Hepatocyte (in vitro differentiated cells): Measurements from ENCODE around the gene SLC5A10.

Experiments
- EZH2 ChIP-seq: fragments of 200-600 bp; sonication (generic); IDR thresholded peaks from 2 replicates; pipeline ENCODE4 v1.6.1; 2016; ENCODE audit warnings: antibody characterized with exemption, mild to moderate bottlenecking, borderline replicate concordance
- TF ChIP-seq, protein P1 (sequence below): fragments of 200-600 bp; sonication (generic); IDR thresholded peaks from 2 replicates; pipeline ENCODE4 v1.5.1; 2016; ENCODE audit warnings: antibody characterized with exemption, mild to moderate bottlenecking; ENCODE audit not compliant: poor library complexity

- TF ChIP-seq, protein P1, sequence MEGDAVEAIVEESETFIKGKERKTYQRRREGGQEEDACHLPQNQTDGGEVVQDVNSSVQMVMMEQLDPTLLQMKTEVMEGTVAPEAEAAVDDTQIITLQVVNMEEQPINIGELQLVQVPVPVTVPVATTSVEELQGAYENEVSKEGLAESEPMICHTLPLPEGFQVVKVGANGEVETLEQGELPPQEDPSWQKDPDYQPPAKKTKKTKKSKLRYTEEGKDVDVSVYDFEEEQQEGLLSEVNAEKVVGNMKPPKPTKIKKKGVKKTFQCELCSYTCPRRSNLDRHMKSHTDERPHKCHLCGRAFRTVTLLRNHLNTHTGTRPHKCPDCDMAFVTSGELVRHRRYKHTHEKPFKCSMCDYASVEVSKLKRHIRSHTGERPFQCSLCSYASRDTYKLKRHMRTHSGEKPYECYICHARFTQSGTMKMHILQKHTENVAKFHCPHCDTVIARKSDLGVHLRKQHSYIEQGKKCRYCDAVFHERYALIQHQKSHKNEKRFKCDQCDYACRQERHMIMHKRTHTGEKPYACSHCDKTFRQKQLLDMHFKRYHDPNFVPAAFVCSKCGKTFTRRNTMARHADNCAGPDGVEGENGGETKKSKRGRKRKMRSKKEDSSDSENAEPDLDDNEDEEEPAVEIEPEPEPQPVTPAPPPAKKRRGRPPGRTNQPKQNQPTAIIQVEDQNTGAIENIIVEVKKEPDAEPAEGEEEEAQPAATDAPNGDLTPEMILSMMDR = no peak
- no peak for TF ChIP-seq EZH2
Measured at GRCh38 chr17:18986541-18987229, 34.7 kb downstream of the SLC5A10 start.
